DMS79 (cell line): Measurements from ENCODE around the gene ARL8A.
"Not testable (repeated sequence)": the region's sequence is repeated elsewhere in the genome, so short reads cannot be mapped to it uniquely, and the experiment has no call there.

Experiments used
- DNase-seq: peaks from one replicate; lab custom pipeline; 2025; lab: John Stamatoyannopoulos, UW

Gene ARL8A

GRCh38 chr1:202144402-202145067, at the start of gene ARL8A:
Gene ARL8A (minus strand): TSS chr1:202144737. CDS start chr1:202144572, 165 bp downstream.
- peak; percentile 45 for DNase-seq

- no peak for DNase-seq
Observed at GRCh38 chr1:202194328-202194648, 49.8 kb upstream of the ARL8A start.

GRCh38 chr1:202193614-202194327, 49.2 kb upstream of the ARL8A start, which contains the start of gene LGR6:
Gene LGR6 (plus strand): TSS chr1:202193799. CDS start chr1:202193990, 191 bp downstream.
- no peak for DNase-seq

GRCh38 chr1:202192770-202193613, 48.5 kb upstream of the ARL8A start:
- DNase-seq: peak; percentile 31

- not testable (repeated sequence) for DNase-seq
Observed at GRCh38 chr1:202191391-202191790, 46.9 kb upstream of the ARL8A start.

GRCh38 chr1:202189918-202190715, 45.6 kb upstream of the ARL8A start:
- DNase-seq: no peak

- no peak for DNase-seq
Observed at GRCh38 chr1:202189001-202189790, 44.7 kb upstream of the ARL8A start.

GRCh38 chr1:202187697-202188407, 43.3 kb upstream of the ARL8A start:
- DNase-seq: no peak

GRCh38 chr1:202187041-202187671, 42.6 kb upstream of the ARL8A start:
- peak; percentile 43 for DNase-seq

- DNase-seq: no peak
Observed at GRCh38 chr1:202186327-202186726, 41.8 kb upstream of the ARL8A start.

GRCh38 chr1:202184750-202185460, 40.4 kb upstream of the ARL8A start:
- DNase-seq: no peak

- no peak for DNase-seq
Observed at GRCh38 chr1:202182040-202182877, 37.7 kb upstream of the ARL8A start.

GRCh38 chr1:202181586-202181985, 37.0 kb upstream of the ARL8A start:
- DNase-seq: no peak

- DNase-seq: not testable (repeated sequence)
Observed at GRCh38 chr1:202180751-202181139, 36.2 kb upstream of the ARL8A start.

- no peak for DNase-seq
Observed at GRCh38 chr1:202179828-202180750, 35.6 kb upstream of the ARL8A start.

- DNase-seq: no peak
Observed at GRCh38 chr1:202176949-202177927, 32.7 kb upstream of the ARL8A start.
